Parathyroid adenoma (tissue), 2 donors: Measurements from ENCODE around the gene BIN2.

Experiments
- H2AFZ ChIP-seq: fragments of 300-600 bp; sonication (generic); one replicate; pipeline ENCODE4 v1.7.0; 2017; ENCODE audit warnings: antibody characterized with exemption, mild to moderate bottlenecking
- H3K27ac ChIP-seq: fragments of 300-600 bp; sonication (generic); one replicate; pipeline ENCODE4 v1.7.0; 2017
- H3K27me3 ChIP-seq: fragments of 300-600 bp; sonication (generic); one replicate; pipeline ENCODE4 v1.7.0; 2017; ENCODE audit warnings: low read length; ENCODE audit not compliant: control insufficient read depth, insufficient read depth
- H3K36me3 ChIP-seq: fragments of 300-600 bp; sonication (generic); one replicate; pipeline ENCODE4 v1.7.0; 2017; ENCODE audit warnings: low read length; ENCODE audit not compliant: control insufficient read depth, insufficient read depth
- H3K4me1 ChIP-seq: fragments of 300-600 bp; sonication (generic); one replicate; pipeline ENCODE4 v1.7.0; 2017; ENCODE audit warnings: control low read depth
- H3K4me2 ChIP-seq: fragments of 300-600 bp; sonication (generic); one replicate; pipeline ENCODE4 v1.7.0; 2017; ENCODE audit warnings: low read length
- H3K4me3 ChIP-seq: fragments of 300-600 bp; sonication (generic); one replicate; pipeline ENCODE4 v1.7.0; 2017; ENCODE audit warnings: low read depth, low read length
- H3K79me2 ChIP-seq: fragments of 300-600 bp; sonication (generic); one replicate; pipeline ENCODE4 v1.7.0; 2017; ENCODE audit warnings: control low read depth
- H3K9ac ChIP-seq: fragments of 300-600 bp; sonication (generic); one replicate; pipeline ENCODE4 v1.7.0; 2017; ENCODE audit warnings: mild to moderate bottlenecking
- H3K9me3 ChIP-seq: fragments of 300-600 bp; sonication (generic); one replicate; pipeline ENCODE4 v1.7.0; 2017; ENCODE audit warnings: low read length; ENCODE audit not compliant: control insufficient read depth
- TF ChIP-seq, protein P1 (sequence below): fragments of 300-600 bp; sonication (generic); IDR thresholded peaks from one replicate; pipeline ENCODE4 v1.7.0; 2017; ENCODE audit warnings: antibody characterized with exemption, mild to moderate bottlenecking
- donor health status: primary hyperparathyroidism.

BIN2 gene

GRCh38 chr12:51242876-51243275 lies 81.1 kb downstream of the BIN2 start:
- H3K4me1 ChIP-seq = peaks cover 17% of the 10 kb centered on the region
- H3K79me2 ChIP-seq = no peaks in the 10 kb centered on the region
- no peak overlapping the region for H3K4me3 ChIP-seq
- no peak overlapping the region for H2AFZ ChIP-seq
- TF ChIP-seq, protein P1, sequence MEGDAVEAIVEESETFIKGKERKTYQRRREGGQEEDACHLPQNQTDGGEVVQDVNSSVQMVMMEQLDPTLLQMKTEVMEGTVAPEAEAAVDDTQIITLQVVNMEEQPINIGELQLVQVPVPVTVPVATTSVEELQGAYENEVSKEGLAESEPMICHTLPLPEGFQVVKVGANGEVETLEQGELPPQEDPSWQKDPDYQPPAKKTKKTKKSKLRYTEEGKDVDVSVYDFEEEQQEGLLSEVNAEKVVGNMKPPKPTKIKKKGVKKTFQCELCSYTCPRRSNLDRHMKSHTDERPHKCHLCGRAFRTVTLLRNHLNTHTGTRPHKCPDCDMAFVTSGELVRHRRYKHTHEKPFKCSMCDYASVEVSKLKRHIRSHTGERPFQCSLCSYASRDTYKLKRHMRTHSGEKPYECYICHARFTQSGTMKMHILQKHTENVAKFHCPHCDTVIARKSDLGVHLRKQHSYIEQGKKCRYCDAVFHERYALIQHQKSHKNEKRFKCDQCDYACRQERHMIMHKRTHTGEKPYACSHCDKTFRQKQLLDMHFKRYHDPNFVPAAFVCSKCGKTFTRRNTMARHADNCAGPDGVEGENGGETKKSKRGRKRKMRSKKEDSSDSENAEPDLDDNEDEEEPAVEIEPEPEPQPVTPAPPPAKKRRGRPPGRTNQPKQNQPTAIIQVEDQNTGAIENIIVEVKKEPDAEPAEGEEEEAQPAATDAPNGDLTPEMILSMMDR = no peak
- H3K4me2 ChIP-seq = no peak overlapping the region
- no peak overlapping the region for H3K9ac ChIP-seq
- H3K9me3 ChIP-seq = no peaks in the 10 kb centered on the region
- H3K27ac ChIP-seq = no peak overlapping the region
- no peaks in the 10 kb centered on the region for H3K36me3 ChIP-seq
- H3K27me3 ChIP-seq = no peaks in the 10 kb centered on the region

DNA sequence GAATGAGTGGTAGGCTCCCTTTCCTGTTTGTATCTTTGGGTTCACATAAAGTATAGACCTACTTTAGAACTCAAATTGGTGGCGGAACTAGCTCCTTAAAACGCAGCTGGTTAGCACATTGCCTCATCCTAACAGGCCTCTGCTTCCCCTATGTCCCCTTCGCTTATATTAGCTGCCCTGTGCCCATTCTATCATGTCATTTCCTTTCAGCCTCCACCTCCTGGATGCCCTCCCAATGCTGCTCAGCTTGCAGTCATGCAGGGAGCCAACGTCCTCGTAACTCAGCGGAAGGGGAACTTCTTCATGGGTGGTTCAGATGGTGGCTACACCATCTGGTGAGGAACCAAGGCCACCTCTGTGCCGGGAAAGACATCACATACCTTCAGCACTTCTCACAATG lies 81.9 kb downstream of the BIN2 start:
- no peak overlapping the region for H3K9ac ChIP-seq
- no peaks in the 10 kb centered on the region for H3K79me2 ChIP-seq
- no peak overlapping the region for H3K4me3 ChIP-seq
- H3K27ac ChIP-seq = no peak overlapping the region
- no peaks in the 10 kb centered on the region for H3K9me3 ChIP-seq
- no peak overlapping the region for H3K4me2 ChIP-seq
- no peaks in the 10 kb centered on the region for H3K27me3 ChIP-seq
- H3K36me3 ChIP-seq = no peaks in the 10 kb centered on the region
- peaks cover 18% of the 10 kb centered on the region for H3K4me1 ChIP-seq
- TF ChIP-seq, protein P1 = no peak
- no peak overlapping the region for H2AFZ ChIP-seq

GRCh38 chr12:51240971-51241370 lies 83.0 kb downstream of the BIN2 start:
- Histone ChIP-seq H3K4me3 (no peak overlapping the region), H3K4me1 (peaks cover 18% of the 10 kb centered on the region), H3K27ac (peak overlapping the region; percentile 13), H3K9ac (no peak overlapping the region), H3K79me2 (no peaks in the 10 kb centered on the region), H3K36me3 (no peaks in the 10 kb centered on the region), H3K9me3 (no peaks in the 10 kb centered on the region), H3K4me2 (no peak overlapping the region), H3K27me3 (no peaks in the 10 kb centered on the region), H2AFZ (no peak overlapping the region)
- TF ChIP-seq, protein P1 = no peak

GRCh38 chr12:51238510-51239334 lies 85.3 kb downstream of the BIN2 start, which contains the start of gene DAZAP2:
DAZAP2 (plus strand) TSS chr12:51238826; CDS start chr12:51238908, 82 bp downstream.
- H3K9ac ChIP-seq = peak within 1 kb of the TSS; percentile 99
- H2AFZ ChIP-seq = peak within 1 kb of the TSS; percentile 77
- no peaks in the 10 kb centered on the region for H3K36me3 ChIP-seq
- H3K27me3 ChIP-seq = no peaks in the 10 kb centered on the region
- peaks cover 18% of the 10 kb centered on the region for H3K4me1 ChIP-seq
- peak within 1 kb of the TSS; percentile 97 for H3K27ac ChIP-seq
- TF ChIP-seq, protein P1 = peak; percentile 9
- no peaks in the 10 kb centered on the region for H3K79me2 ChIP-seq
- H3K9me3 ChIP-seq = no peaks in the 10 kb centered on the region
- peak within 1 kb of the TSS; percentile 81 for H3K4me2 ChIP-seq
- peak within 1 kb of the TSS; percentile 100 for H3K4me3 ChIP-seq
